MM.1S (cell line): ENCODE measurements around the gene MPRIP.

ENCODE experiments used
- CTCF ChIP-seq: fragments of 300-600 bp; sonication (generic); IDR thresholded peaks from 2 replicates; pipeline ENCODE4 v1.5.1; 2016; ENCODE audit warnings: antibody characterized with exemption, low read length, mixed read lengths
- EZH2phosphoT487 ChIP-seq: fragments of 300-600 bp; sonication (generic); IDR thresholded peaks from 2 replicates; pipeline ENCODE4 v1.6.1; 2018; ENCODE audit warnings: antibody characterized with exemption, low read length

- TF ChIP-seq CTCF (no peak), EZH2phosphoT487 (no peak)
These were observed 39.2 kb downstream of the MPRIP start for GRCh38 chr17:17081304-17081940.
